Lower leg skin (tissue), 3 donors: ENCODE results near the gene SLC38A10.

Experiments used
- CTCF ChIP-seq, 3 donors: fragments of 450-650 bp; IDR thresholded peaks; one replicate each; pipeline ENCODE4 v1.5.1; 2016; ENCODE audit warnings: antibody characterized with exemption in 3 of 3, mild to moderate bottlenecking in 3 of 3, moderate library complexity in 2 of 3
- POLR2A ChIP-seq, 2 donors: fragments of 450-650 bp; IDR thresholded peaks; one replicate each; pipeline ENCODE4 v1.6.1; 2016 to 2017; ENCODE audit warnings: antibody characterized with exemption in 2 of 2, mild to moderate bottlenecking in 1 of 2, moderate library complexity in 1 of 2

- TF ChIP-seq CTCF (IDR thresholded peaks at IDR 0.05) (no peak), POLR2A (IDR thresholded peaks at IDR 0.05) (no peak)
These were observed 40.1 kb upstream of the SLC38A10 start for GRCh38 chr17:81334987-81335772.
